Cardiac fibroblast (primary cell): Measurements from ENCODE around the gene INPP5B.

Experiments used
- DNase-seq, 2 donors: peaks; one replicate each; pipeline versions ENCODE4 v3.0.0 to v3.0.0-alpha.2; 2010; ENCODE audit warnings: low read depth in 2 of 2
- H3K4me3 ChIP-seq, 2 donors: replicated peaks in 1 of 2; 1 replicate in 1 of 2; 2 replicates in 1 of 2; pipeline ENCODE4 v1.5.1; 2011; ENCODE audit warnings: low read depth in 2 of 2, low read length in 2 of 2, mild to moderate bottlenecking in 2 of 2, moderate library complexity in 1 of 2
- CTCF ChIP-seq: IDR thresholded peaks from one replicate; pipeline ENCODE4 v1.5.1; 2011; ENCODE audit warnings: low read depth, mild to moderate bottlenecking, low read length, inconsistent platforms

INPP5B gene

GRCh38 chr1:37813529-37814145 is 133.2 kb downstream of the INPP5B start:
- no peak for TF ChIP-seq CTCF
- no peak overlapping the region for H3K4me3 ChIP-seq
- no peak for DNase-seq

- TF ChIP-seq CTCF: peak; percentile 97
- peak; percentile 87 to 89 for DNase-seq
- H3K4me3 ChIP-seq: no peak overlapping the region
These were observed 135.7 kb downstream of the INPP5B start for GRCh38 chr1:37811027-37811655.
